Activated CD4-positive, alpha-beta T cell treated with anti-CD3 and anti-CD28 coated beads, Interleukin-10, Interleukin-2, amounts not matched to agents 100 ng/mL and 50 ng/mL, durations not matched to agents 16 hours and 8 hours (primary cell): ENCODE results near the gene PLPPR4.
"Not testable (repeated sequence)": the region's sequence is repeated elsewhere in the genome, so short reads cannot be mapped to it uniquely, and the experiment has no call there.

Experiments
- DNase-seq: peaks from one replicate; pipeline ENCODE4 v3.0.0-alpha.2; 2020

The PLPPR4 gene, protein sequence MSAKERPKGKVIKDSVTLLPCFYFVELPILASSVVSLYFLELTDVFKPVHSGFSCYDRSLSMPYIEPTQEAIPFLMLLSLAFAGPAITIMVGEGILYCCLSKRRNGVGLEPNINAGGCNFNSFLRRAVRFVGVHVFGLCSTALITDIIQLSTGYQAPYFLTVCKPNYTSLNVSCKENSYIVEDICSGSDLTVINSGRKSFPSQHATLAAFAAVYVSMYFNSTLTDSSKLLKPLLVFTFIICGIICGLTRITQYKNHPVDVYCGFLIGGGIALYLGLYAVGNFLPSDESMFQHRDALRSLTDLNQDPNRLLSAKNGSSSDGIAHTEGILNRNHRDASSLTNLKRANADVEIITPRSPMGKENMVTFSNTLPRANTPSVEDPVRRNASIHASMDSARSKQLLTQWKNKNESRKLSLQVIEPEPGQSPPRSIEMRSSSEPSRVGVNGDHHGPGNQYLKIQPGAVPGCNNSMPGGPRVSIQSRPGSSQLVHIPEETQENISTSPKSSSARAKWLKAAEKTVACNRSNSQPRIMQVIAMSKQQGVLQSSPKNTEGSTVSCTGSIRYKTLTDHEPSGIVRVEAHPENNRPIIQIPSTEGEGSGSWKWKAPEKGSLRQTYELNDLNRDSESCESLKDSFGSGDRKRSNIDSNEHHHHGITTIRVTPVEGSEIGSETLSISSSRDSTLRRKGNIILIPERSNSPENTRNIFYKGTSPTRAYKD

DNA sequence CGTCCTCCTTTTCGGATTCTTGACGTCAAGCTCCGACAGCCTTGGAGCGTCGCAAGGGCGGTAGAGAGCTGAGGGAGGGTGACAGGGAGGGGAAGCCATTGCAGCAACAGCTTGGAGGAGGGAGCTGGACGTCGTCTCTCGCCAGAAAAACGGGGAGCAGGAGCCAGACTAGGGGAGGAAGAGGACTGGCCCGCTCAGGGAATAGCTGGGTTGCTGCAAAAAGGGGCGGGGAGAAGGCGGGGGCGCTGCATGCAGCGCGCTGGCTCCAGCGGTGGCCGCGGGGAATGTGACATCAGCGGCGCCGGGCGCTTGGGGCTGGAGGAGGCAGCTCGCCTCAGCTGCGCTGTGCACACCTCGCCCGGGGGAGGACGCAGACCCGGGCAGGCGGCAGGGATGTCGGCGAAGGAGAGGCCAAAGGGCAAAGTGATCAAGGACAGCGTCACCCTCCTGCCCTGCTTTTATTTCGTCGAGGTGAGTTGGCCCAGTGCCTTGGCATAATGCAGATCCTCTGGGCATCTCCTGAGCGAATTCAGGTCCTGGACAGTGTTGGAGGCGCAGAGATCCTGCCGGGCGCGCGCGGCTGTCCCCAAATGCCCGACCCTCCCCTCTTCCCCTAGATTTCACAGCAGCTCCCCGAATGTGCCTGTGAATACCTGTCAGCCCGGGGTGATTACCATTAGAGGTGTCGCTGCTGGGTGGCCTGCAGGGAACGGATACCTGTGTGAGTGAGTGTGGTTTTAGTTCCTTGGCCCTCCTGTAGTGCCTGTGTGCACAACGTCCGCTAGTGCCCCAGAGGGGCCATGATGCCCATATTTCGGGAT, at the start of gene PLPPR4:
Gene PLPPR4, plus strand, starts transcription at position 292 of the 821 bp plus-strand sequence. Its CDS starts 102 bp downstream, at position 394.
- peak; percentile 2 for DNase-seq

DNA sequence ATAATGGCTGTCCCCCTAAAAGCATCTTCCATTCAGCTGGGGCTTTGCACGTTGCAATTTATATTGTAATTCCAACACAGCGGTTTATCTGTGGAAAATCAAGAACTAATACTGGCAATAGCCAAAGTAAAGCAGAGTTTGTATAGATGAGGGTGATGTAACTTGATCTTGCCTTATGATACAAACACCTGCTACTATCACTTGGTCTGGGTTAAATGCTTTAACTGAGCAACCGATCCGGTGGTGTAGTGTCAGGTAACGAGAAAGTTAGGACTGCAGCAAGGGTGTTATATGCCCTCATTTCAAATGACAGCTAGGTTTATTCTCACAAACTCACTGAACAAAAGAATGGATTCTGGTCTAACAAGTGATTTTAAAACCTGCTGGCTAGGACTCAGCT, 47.3 kb upstream of the PLPPR4 start:
- no peak for DNase-seq

DNA sequence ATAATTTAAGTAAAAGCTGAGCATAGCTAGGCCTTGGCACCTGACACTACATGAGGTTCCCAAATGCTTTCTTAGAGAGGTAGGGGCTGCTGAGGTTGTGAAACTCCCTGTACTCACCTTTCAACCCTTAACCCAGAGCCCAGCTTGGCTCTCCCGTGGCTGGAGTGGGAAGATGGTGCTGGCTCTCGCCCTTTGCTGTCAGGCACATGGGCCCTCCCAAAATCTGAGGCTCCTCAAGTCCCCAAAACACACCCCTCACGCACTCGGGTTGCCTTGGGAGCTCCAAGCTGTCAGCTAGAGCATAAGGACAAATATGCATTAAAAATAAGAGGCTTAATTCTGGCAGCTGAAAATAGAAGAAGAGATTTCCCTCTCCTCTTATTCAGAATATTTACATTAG, 46.7 kb upstream of the PLPPR4 start:
- no peak for DNase-seq

DNA sequence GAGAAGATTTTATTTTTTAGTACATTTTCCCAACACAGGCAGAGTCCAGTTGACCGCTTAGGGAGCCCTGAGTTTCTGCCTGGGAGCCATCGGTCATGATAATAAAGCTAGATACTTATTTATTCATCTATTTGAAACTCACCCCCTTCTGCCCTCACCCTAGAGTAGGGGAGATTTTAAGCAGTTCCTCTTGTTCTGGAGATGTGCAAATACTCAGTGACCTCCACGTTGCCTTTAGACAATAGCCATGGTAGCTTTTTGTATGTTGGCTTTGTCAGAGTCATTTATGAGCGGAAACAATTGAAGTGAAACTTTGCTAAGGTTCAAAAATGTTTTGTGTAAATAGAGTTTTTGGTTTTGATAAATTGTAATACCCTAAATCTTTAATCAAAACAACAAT, 45.7 kb upstream of the PLPPR4 start:
- no peak for DNase-seq

DNA sequence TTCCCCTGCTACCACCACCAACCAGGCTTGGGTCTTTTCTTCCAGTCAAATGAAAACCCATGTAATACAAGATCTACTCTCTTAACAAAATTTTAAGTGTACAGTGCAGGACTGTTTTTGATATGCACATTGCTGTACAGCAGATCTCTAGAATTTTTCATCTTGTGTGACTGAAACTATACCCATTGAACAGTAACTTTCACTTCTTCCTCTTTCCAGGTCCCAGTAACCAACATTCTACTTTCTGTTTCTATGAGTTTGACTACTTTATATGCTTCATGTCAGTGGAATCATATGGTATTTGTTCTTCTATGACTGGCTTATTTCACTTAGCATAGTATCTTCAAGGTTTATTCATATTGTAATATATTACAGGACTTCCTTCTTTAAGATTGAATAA, 45.3 kb upstream of the PLPPR4 start:
- no peak for DNase-seq

DNA sequence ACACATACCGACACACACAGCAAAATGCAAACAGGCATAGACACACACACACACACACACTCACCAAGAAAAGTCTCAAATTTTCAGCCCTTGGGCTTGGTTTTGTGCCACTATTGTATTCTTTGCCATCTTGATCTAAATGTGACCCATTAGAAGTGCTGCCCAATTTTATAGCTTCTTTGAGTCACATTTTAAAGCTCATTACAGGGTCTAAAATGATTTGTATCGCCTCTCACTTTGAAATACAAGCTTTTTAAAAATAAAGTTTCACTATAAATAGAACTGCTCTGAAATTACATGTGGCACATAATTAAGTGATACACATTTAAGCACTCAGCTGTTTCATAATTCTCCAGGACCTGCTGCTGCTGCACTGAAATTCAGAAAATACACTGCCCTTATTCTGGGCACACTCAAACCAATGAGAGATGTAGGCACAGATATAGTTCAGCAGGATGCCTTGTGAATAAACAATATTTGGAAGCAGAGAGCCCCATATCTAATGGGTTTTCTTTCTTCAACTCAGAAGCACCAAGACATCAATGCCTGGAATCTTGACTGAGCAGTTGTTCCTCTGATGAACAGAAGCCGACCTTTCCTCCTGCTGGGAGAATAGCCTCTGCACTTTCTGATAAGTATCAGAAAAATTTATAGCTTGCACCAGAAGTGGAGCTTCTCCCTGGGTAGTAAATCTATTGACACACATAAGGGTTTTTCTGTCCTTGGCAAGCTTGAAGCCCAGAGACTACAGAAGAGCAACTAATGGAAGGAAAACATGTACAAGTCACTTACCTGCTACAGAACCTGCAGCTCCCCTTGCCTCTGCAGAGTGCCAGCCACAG, 37.0 kb upstream of the PLPPR4 start:
- no peak for DNase-seq

DNA sequence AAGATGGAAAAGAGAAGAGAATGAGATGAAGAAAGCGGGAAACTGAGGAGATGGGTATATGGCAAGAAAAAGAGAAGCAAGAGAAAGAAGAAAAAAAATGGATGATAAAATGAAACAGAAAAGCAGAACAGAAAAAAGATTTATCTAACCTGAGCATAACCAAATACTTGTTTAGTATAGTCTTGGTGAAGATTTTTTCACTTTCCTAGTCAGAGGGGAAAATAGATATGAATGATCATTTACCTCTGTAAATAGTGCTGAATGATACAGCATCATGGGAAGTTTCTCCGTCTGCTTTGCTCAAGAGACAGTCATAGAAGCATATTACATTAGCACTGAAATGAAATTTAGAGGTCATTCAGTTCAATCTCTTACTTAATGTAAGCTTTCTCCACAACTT, 36.1 kb upstream of the PLPPR4 start:
- DNase-seq, result no peak

DNA sequence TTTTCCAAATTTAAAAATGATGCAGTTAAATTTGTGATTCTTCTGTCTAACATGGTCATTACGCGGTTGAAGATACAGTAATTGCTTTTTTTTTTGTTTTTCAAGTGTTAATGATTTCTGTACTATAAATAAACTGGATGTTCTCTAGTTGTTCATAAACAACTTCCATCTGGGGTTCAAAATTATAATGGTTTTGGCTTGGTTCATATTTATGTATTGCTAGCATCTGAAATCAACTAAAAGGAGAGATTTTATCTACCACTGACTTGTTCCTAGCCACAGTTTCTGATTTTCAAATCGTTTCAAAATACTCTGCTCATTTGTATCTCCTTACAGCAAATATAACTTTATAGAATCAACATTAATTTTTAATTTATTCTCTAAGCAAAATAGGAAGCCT, 35.2 kb upstream of the PLPPR4 start:
- no peak for DNase-seq

DNA sequence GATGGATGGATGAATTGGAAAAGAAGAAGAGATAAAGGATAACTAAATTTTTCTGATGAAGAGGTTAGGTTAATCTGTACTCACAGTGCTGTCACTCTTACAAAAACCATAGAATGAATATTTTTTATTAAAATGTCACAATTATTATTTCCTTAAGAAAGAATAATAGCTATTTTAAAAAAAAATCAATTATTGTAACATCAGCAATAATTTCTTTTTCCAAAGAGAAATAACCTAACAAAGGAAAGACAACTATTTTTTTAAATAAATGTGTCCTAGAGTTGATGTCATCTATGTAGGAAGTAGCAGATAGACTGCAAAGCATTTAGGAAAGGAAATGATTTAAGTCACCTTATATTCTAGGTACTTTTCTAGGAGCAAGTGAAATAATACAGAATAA, 33.6 kb upstream of the PLPPR4 start:
- no peak for DNase-seq

DNA sequence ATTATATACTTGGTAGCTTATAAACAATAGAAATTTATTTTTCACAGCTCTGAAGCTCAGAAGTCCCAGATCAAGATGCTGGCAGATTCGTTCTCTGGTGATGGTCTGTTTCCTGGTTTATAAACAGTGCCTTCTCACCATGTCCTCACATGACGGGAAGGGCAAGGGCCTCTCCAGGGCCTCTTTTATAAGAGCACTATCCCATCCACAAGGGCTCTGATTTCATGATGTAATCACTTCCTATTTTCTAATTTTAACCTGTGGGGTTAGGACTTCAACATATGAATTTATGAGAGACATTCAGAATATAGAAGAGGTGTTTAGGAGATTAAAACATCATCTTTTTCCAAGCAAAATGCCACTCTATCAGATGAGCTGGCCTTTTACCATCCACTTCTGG, 32.1 kb upstream of the PLPPR4 start:
- no peak for DNase-seq

DNA sequence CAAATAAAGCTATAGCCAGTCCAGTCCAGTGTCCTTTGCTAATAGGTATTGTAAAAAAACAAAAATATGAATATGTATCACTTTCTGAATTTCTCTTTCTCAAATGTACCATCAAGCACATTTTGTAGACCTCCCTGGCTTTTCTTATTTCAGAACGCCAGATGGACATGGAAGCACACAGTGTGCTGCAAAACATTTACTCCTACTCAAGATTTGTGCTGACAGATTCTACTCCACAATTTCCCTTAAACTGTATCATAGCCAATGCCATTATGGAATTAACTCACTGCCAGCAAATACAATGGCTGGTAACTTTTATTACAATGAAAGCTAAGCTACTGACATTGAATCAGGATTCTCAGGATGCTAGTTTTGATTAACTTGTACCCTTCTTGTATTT, 30.8 kb upstream of the PLPPR4 start:
- DNase-seq, result no peak

DNA sequence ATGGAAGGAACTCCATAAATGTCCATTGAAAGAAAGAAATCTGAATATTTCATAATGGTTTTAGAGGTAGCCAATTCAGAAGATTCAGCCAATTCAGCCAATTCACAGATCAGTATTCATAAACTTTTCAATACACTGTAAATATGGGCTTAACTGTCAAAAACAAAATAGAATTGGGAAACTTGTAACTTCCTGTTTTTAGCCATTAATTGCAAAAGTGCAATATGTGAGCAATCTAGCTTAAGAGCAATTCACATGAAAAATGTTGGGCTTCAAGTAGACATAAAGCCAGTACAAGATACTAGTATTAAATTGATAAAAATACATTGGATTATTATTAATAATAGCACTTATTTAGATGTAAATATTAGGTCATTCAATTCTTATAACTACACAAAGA, 27.5 kb upstream of the PLPPR4 start:
- no peak for DNase-seq

DNA sequence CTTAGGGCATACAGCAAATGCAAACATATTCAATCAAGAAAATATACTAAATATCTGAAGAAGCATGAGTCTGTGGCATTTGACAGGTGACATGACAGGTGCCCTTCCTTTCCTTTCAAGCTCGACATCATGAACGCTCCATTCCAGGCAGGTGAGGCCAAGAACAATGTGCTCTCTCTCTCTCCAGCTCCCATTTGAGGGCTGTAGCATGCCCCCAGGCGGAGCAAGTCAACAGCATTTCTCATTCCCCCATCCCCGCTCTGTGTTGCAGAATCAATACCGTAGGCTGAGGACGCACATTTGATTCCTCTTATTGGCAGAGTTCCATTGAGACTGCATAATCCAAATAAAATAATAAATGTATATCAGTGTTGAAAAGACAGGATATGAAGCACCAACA, 24.6 kb upstream of the PLPPR4 start:
- DNase-seq, result no peak

DNA sequence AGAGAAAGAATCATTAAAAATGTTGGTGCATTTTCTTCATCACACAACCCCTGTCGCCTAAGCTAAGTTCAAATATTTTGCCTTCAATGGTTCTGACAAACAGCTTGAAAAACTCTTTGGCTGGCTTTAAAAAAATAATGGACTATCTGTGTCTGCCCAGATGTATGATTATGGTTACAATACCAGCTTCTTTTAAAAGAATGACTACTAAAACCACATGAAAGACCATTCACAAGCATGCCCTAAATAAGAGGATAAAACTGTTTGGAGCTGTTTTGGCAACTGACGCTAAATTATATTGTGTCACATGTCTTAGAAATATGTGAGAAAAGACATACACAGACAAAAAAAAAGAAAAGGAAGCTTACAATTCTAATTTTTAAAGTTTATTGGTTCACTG, 23.7 kb upstream of the PLPPR4 start:
- DNase-seq, result no peak

DNA sequence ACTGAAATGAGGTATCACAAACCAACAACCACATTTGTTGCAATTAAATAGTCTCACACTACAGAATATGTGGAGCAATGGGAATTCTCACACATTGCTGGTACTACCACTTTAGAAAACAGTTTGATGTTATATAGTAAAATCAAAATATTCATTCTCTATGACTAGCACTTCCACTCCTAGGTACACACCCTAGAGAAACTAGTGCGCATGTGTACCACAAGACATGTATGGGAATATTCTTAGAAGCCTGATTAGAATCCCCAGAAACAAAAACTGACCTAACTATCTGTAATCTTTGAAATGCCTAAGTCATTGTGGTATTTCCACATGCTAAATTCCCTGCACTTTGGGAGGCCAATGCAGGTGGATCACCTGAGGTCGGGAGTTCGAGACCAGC, 18.1 kb upstream of the PLPPR4 start:
- no peak for DNase-seq

DNA sequence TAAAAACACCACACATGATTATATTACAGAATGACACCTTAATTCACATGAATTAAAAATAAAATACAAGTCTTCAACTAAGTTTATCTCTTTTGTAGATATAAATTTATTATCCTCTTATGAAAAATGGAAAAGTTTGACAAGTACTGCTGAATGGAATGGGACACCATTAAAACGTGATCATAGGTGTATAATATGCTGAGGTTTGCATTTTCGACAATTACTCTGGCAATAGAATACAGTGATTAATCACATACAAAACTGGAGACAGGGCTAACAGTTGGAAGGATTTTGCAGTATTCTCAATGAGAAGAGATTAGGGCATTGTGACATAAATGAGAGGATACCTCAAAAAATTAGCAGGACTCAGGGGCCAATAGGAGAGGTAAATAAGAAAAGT, 17.1 kb upstream of the PLPPR4 start:
- DNase-seq, result no peak

DNA sequence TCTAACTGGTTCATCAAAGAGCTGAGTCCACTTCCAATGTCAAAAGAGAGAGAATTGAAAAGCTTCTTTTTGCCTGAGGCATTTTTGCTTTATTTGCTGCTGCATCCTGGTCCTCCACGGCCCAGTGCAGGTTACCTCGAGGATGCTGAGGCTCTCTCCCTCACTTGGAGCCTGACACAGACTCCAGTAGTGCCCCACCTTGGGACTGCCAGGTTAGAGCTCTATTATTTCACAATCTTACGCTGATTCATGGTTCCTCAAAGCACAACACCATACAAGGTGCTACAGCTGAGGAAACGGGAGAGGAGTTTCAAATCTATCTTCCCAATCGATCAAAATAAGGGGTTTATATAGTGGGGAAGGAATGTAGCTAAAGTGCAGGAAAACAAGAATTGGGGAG, 13.6 kb upstream of the PLPPR4 start:
- DNase-seq, result no peak

DNA sequence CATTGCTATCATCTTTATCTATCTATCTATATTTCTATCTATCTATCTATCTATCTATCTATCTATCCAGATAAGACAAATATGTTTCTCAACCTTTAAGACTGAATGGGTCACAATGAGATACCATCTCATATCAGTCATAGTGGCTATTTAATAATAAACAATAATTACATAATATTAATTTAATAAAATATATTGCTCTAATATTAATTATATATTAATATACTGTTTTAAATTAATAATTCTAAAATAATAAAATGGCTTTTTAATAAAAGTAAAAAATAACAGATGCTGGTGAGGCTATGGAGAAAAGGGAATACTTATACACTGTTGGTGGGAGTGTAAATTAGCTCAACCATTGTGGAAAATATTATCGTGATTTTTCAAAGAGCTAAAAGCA, 13.0 kb upstream of the PLPPR4 start:
- DNase-seq, result no peak

DNA sequence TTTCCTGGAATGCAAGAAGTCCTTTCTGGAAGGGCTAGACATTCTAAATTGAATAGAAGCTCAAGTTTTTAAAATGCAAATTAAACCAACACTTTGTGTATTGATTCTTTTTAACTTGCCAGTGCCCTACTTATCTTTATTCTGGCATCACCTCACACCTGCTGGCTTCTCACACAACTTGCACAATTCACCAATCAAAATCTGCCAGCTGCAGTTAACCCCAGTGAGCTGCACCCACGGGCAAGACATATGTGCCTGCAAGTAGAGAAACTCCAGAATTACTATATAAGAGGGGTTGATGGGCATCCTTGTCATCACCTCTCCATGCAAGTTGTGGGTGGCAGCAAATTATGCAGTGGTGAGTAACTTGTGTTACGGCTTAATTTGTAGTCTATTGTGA, 11.7 kb upstream of the PLPPR4 start:
- DNase-seq, result no peak

DNA sequence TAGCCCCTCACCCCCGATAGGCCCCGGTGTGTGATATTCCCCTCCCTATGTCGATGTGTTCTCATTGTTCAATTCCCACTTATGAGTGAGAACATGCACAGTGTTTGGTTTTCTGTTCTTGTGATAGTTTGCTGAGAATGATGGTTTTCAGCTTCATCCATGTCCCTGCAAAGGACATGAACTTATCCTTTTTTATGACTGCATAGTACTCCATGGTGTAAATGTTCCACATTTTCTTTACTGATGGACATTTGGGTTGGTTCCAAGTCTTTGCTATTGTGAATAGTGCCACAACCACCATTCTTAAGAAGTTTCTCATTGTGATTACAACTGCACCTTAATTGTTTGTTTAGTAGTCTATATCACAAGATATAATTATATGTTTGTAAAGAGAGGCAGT, 3.9 kb upstream of the PLPPR4 start:
- DNase-seq, result not testable (repeated sequence)

DNA sequence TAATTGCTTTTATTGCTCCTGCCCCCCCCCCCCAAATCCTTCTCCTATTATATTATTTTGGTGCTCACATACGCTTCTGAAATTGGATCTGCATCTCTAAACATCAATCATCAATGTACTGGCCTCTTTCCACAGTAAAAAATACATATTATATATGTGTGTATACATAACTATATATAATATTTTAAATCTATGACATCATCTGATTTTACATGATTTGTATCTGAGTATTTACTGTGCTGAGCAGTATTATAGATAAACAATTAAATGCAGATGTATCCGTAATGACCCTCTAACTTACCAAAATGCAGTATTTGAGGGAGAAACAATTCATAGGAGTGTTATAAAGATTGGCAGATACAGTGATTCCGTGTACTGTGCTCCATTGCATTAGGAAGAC, 832 bp downstream of the PLPPR4 start:
- no peak for DNase-seq

DNA sequence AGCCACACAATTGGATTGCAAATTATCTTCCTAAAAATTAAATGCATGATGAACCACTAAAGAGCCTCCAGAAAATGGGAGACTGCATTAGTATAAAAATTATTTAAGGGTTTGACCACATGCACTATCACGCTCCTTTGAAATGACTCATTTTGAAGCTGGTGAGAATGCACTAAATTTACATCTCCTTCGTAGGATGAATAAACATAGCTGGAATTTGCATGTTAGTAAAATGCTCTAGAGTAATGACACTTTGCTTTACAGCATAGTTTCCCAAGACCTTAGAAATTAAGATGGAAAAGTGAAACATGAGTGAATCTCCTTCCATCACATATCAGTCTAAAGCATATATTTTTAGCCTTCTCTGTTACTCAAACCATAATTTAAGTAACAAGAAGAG, 2.4 kb downstream of the PLPPR4 start:
- no peak for DNase-seq

DNA sequence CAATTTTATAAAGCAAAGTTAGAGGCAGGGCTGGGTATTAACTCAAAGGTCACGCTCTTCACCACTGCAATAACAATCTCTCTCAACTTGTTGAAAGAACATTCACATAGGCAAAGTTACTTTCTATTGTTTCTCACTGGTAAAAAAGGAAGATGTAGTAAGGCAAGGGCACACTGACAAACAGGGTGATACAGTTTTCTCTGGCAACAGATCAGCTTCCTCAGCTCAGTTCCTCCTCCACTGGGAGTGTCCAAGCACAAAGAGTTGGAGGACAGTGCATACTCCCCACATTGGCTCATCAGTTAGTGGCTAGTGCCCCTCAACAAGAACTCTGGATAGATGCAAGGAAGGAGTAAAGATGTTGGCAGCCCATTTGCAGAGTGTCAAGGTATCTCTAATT, 3.7 kb downstream of the PLPPR4 start:
- no peak for DNase-seq
